Measurements from ENCODE around the gene CTDP1.
"Not testable (repeated sequence)": the region's sequence is repeated elsewhere in the genome, so short reads cannot be mapped to it uniquely, and the experiment has no call there.

- not testable (repeated sequence) for TF ChIP-seq POLR2AphosphoS5, CTCF (IDR thresholded peaks at IDR 0.05)
Observed at GRCh38 chr18:79740047-79740446, 60.4 kb downstream of the CTDP1 start.

Measured in gastroesophageal sphincter (tissue), 3 donors.